PC-9 (cell line): Measurements from ENCODE around the gene GNB3. TPM values are rescaled to one million over a fixed set of nuclear protein-coding genes. Genes with fewer than 3 reads are reported as not detected.

Source experiments
- BruUV-seq: library from RNA; stranded (reverse); fragments of 400-500 nt; replicated peaks from 2 replicates; lab custom pipeline; 2021; lab: Mats Ljungman, UMichigan
- CTCF ChIA-PET: fragments of 300-600 bp; sonication (Branson Sonifier 250); formaldehyde crosslinking; loops from one replicate; lab custom pipeline; 2022; ENCODE audit warnings: antibody characterized with exemption; lab: Charles Lee
- POLR2A ChIA-PET: fragments of 300-600 bp; sonication (Branson Sonifier 250); formaldehyde crosslinking; loops from one replicate; lab custom pipeline; 2022; ENCODE audit warnings: antibody characterized with exemption; ENCODE audit not compliant: unreplicated experiment; lab: Charles Lee
- DNase-seq, 2 experiments: peaks; one replicate each; pipeline versions ENCODE4 v3.0.0 to v3.0.0-alpha.2; 2015 to 2022; ENCODE audit warnings: mixed read lengths in 1 of 2
- H2AFZ ChIP-seq: fragments of 200-600 bp; sonication (generic); 2 replicates; pipeline ENCODE4 v1.8.1; 2017; ENCODE audit warnings: antibody characterized with exemption
- H3F3A ChIP-seq: fragments of 200-600 bp; sonication (generic); 2 replicates; pipeline ENCODE4 v1.8.1; 2017; ENCODE audit warnings: antibody characterized with exemption, mild to moderate bottlenecking, low read depth; ENCODE audit not compliant: insufficient read depth
- H3K27ac ChIP-seq: fragments of 200-600 bp; sonication (generic); 2 replicates; pipeline ENCODE4 v1.6.1; 2016; ENCODE audit warnings: mixed run types
- H3K27me3 ChIP-seq: fragments of 200-600 bp; sonication (generic); 2 replicates; pipeline ENCODE4 v1.6.1; 2016; ENCODE audit warnings: low read depth, mixed run types; ENCODE audit not compliant: insufficient read depth
- H3K36me3 ChIP-seq: fragments of 200-600 bp; sonication (generic); 2 replicates; pipeline ENCODE4 v1.6.1; 2016; ENCODE audit warnings: low read depth, mixed run types
- H3K4me1 ChIP-seq: fragments of 200-600 bp; sonication (generic); replicated peaks from 2 replicates; pipeline ENCODE4 v1.6.1; 2016; ENCODE audit warnings: mixed run types; ENCODE audit not compliant: insufficient read depth
- H3K4me2 ChIP-seq: fragments of 200-600 bp; sonication (generic); 2 replicates; pipeline ENCODE4 v1.6.1; 2017; ENCODE audit warnings: mixed run types
- H3K4me3 ChIP-seq: fragments of 200-600 bp; sonication (generic); 2 replicates; pipeline ENCODE4 v1.6.1; 2016; ENCODE audit warnings: mixed run types
- H3K79me2 ChIP-seq: fragments of 200-600 bp; sonication (generic); 2 replicates; pipeline ENCODE4 v1.6.1; 2017; ENCODE audit warnings: low read depth, mixed run types
- H3K9me2 ChIP-seq: fragments of 200-600 bp; sonication (generic); 2 replicates; pipeline ENCODE4 v1.8.1; 2017; ENCODE audit warnings: mild to moderate bottlenecking; ENCODE audit not compliant: insufficient read depth
- H3K9me3 ChIP-seq: fragments of 200-600 bp; sonication (generic); 2 replicates; pipeline ENCODE4 v1.8.1; 2016; ENCODE audit warnings: low read depth; ENCODE audit not compliant: insufficient read depth
- H4K20me1 ChIP-seq: fragments of 200-600 bp; sonication (generic); 2 replicates; pipeline ENCODE4 v1.8.1; 2017; ENCODE audit not compliant: insufficient read depth
- EZH2 ChIP-seq: fragments of 200-600 bp; sonication (generic); IDR thresholded peaks from 2 replicates; pipeline ENCODE4 v1.8.0; 2017; ENCODE audit warnings: antibody characterized with exemption, low read depth
- intact Hi-C: fragments of 100-400 bp; cut with micrococcal nuclease; formaldehyde crosslinking; loops from one replicate; pipeline ENCODE4 v1.10.0; 2022; ENCODE audit not compliant: unreplicated experiment
- total RNA-seq: library from RNA; stranded (reverse); gene quantifications from 2 replicates; pipeline ENCODE4 v1.2.3, GENCODE V29; 2021
- TF ChIP-seq, protein P1 (sequence below): fragments of 200-600 bp; sonication (generic); conservative IDR thresholded peaks from 2 replicates; pipeline ENCODE4 v1.6.1; 2017; ENCODE audit warnings: mixed run types, antibody characterized with exemption, mild to moderate bottlenecking, moderate library complexity

The GNB3 gene
- total RNA-seq, 1 experiment from 2014 or later, result not detected

GRCh38 chr12:6825398-6826124, 15.2 kb upstream of the GNB3 start:
- no peak overlapping the region for H2AFZ ChIP-seq
- POLR2A ChIA-PET, result interaction anchor here (0.6 kb wide), 1 partner anchor 44 kb away, joined by 4 read pairs; no protein-coding TSS in a partner anchor

GRCh38 chr12:6826125-6826733, 14.5 kb upstream of the GNB3 start:
- POLR2A ChIA-PET, result interaction anchor here (0.6 to 0.7 kb wide), 2 partner anchors 43 to 279 kb away, joined by 4 read pairs; no protein-coding TSS in a partner anchor
- BruUV-seq, result no TSS peak
- Histone ChIP-seq H3K27me3 (peaks cover 97% of the 10 kb centered on the region), H2AFZ (no peak overlapping the region), H3K4me2 (no peak overlapping the region), H3K4me1 (no peaks in the 10 kb centered on the region; the same call in 1 of the 2 replicates), H3K27ac (no peak overlapping the region), H3K36me3 (no peaks in the 10 kb centered on the region), H3K9me2 (no peaks in the 10 kb centered on the region), H4K20me1 (no peaks in the 10 kb centered on the region), H3K79me2 (no peaks in the 10 kb centered on the region), H3F3A (no peaks in the 10 kb centered on the region; the same call in 1 of the 2 replicates), H3K4me3 (no peak overlapping the region), H3K9me3 (no peaks in the 10 kb centered on the region)
- TF ChIP-seq EZH2, result no peak
- TF ChIP-seq, protein P1, sequence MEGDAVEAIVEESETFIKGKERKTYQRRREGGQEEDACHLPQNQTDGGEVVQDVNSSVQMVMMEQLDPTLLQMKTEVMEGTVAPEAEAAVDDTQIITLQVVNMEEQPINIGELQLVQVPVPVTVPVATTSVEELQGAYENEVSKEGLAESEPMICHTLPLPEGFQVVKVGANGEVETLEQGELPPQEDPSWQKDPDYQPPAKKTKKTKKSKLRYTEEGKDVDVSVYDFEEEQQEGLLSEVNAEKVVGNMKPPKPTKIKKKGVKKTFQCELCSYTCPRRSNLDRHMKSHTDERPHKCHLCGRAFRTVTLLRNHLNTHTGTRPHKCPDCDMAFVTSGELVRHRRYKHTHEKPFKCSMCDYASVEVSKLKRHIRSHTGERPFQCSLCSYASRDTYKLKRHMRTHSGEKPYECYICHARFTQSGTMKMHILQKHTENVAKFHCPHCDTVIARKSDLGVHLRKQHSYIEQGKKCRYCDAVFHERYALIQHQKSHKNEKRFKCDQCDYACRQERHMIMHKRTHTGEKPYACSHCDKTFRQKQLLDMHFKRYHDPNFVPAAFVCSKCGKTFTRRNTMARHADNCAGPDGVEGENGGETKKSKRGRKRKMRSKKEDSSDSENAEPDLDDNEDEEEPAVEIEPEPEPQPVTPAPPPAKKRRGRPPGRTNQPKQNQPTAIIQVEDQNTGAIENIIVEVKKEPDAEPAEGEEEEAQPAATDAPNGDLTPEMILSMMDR, result no peak
- no peak for DNase-seq
- intact Hi-C loops, result loop anchor here (5.0 kb wide), 2 partner anchors 139 to 259 kb away; partner anchors contain the start of genes NOP2 and ZNF384
- CTCF ChIA-PET, result interaction anchor here (0.7 kb wide), 1 partner anchor 1941 kb away, joined by 3 read pairs; no protein-coding TSS in a partner anchor

More at GRCh38 chr12:6825398-6826124, 15.2 kb upstream of the GNB3 start:
- CTCF ChIA-PET, result interaction anchor here (0.6 to 1.3 kb wide), 6 partner anchors 14 to 1940 kb away, joined by 3 to 7 read pairs (median 3); partner anchors contain the start of genes MLF2 and ZNF384
- no peak for TF ChIP-seq EZH2
- TF ChIP-seq, protein P1, result peak; percentile 96
- no peaks in the 10 kb centered on the region for H3K79me2 ChIP-seq
- peak; percentile 68 to 93 for DNase-seq
- H3K9me2 ChIP-seq, result no peaks in the 10 kb centered on the region
- H3K27me3 ChIP-seq, result peaks cover 97% of the 10 kb centered on the region
- no peaks in the 10 kb centered on the region for H3K36me3 ChIP-seq
- intact Hi-C loops, result loop anchor here (1.0 to 5.0 kb wide), 6 partner anchors 46 to 258 kb away; partner anchors contain the start of genes MLF2, NOP2 and ZNF384
- no peak overlapping the region for H3K4me2 ChIP-seq
- H3K4me3 ChIP-seq, result no peak overlapping the region
- H3K9me3 ChIP-seq, result no peaks in the 10 kb centered on the region
- no TSS peak for BruUV-seq
- H3K27ac ChIP-seq, result no peak overlapping the region
- H4K20me1 ChIP-seq, result no peaks in the 10 kb centered on the region
- no peaks in the 10 kb centered on the region; the same call in 1 of the 2 replicates for H3F3A ChIP-seq
- no peaks in the 10 kb centered on the region; the same call in 1 of the 2 replicates for H3K4me1 ChIP-seq

GRCh38 chr12:6826734-6827436, 13.8 kb upstream of the GNB3 start:
- H2AFZ ChIP-seq, result no peak overlapping the region
- no TSS peak for BruUV-seq
- intact Hi-C loops, result loop anchor here (5.0 kb wide), 2 partner anchors 140 to 260 kb away; partner anchors contain the start of genes NOP2 and ZNF384
- H3K9me3 ChIP-seq, result no peaks in the 10 kb centered on the region
- H3K4me3 ChIP-seq, result no peak overlapping the region
- no peak for DNase-seq
- no peaks in the 10 kb centered on the region; the same call in 1 of the 2 replicates for H3F3A ChIP-seq
- H3K4me2 ChIP-seq, result no peak overlapping the region
- TF ChIP-seq EZH2, result no peak
- TF ChIP-seq, protein P1, result no peak
- H3K79me2 ChIP-seq, result no peaks in the 10 kb centered on the region
- no peaks in the 10 kb centered on the region for H3K36me3 ChIP-seq
- H3K4me1 ChIP-seq, result no peaks in the 10 kb centered on the region; the same call in 1 of the 2 replicates
- H3K9me2 ChIP-seq, result no peaks in the 10 kb centered on the region
- no peaks in the 10 kb centered on the region for H4K20me1 ChIP-seq
- no peak overlapping the region for H3K27ac ChIP-seq
- POLR2A ChIA-PET, result interaction anchor here (0.7 kb wide), 1 partner anchor 280 kb away, joined by 4 read pairs; no protein-coding TSS in a partner anchor
- CTCF ChIA-PET, result interaction anchor here (0.6 to 0.7 kb wide), 2 partner anchors 12 to 304 kb away, joined by 4 read pairs; no protein-coding TSS in a partner anchor
- peaks cover 97% of the 10 kb centered on the region for H3K27me3 ChIP-seq
